Measurements from ENCODE around the gene INPP5A.

INPP5A gene

GRCh38 chr10:132562177-132562915, 24.8 kb downstream of the INPP5A start:
- no peak for DNase-seq (ENCODE audit: insufficient read length, low spot score)
- TF ChIP-seq PAX5 (IDR thresholded peaks at IDR 0.05; ENCODE audit: insufficient read depth, low read length, severe bottlenecking), result no peak
- TF ChIP-seq TAF1 (IDR thresholded peaks at IDR 0.05; ENCODE audit: low read depth, low read length), result no peak
- no peak for TF ChIP-seq POLR2A (IDR thresholded peaks at IDR 0.05; ENCODE audit: low read depth, low read length)
- no peak for TF ChIP-seq POU2F2 (IDR thresholded peaks at IDR 0.05; ENCODE audit: low read depth, low read length)
- TF ChIP-seq SPI1 (IDR thresholded peaks at IDR 0.05; ENCODE audit: low read depth, low read length), result no peak
- no peak for TF ChIP-seq POLR2AphosphoS5 (IDR thresholded peaks at IDR 0.05; ENCODE audit: low read depth, low read length)
- FAIRE-seq, result peak; percentile 28

GRCh38 chr10:132562916-132563456, 25.4 kb downstream of the INPP5A start:
- TF ChIP-seq POLR2AphosphoS5 (IDR thresholded peaks at IDR 0.05; ENCODE audit: low read depth, low read length) (no peak), POU2F2 (IDR thresholded peaks at IDR 0.05; ENCODE audit: low read depth, low read length) (no peak), POLR2A (IDR thresholded peaks at IDR 0.05; ENCODE audit: low read depth, low read length) (no peak), TAF1 (IDR thresholded peaks at IDR 0.05; ENCODE audit: low read depth, low read length) (no peak), PAX5 (IDR thresholded peaks at IDR 0.05; ENCODE audit: insufficient read depth, low read length, severe bottlenecking) (no peak), SPI1 (IDR thresholded peaks at IDR 0.05; ENCODE audit: low read depth, low read length) (no peak)
- FAIRE-seq (no peak), DNase-seq (ENCODE audit: insufficient read length, low spot score) (no peak)

- peak; percentile 92 for FAIRE-seq
- no peak for TF ChIP-seq PAX5 (IDR thresholded peaks at IDR 0.05; ENCODE audit: insufficient read depth, low read length, severe bottlenecking)
- TF ChIP-seq TAF1 (IDR thresholded peaks at IDR 0.05; ENCODE audit: low read depth, low read length), result no peak
- no peak for TF ChIP-seq POLR2A (IDR thresholded peaks at IDR 0.05; ENCODE audit: low read depth, low read length)
- no peak for TF ChIP-seq POU2F2 (IDR thresholded peaks at IDR 0.05; ENCODE audit: low read depth, low read length)
- no peak for TF ChIP-seq POLR2AphosphoS5 (IDR thresholded peaks at IDR 0.05; ENCODE audit: low read depth, low read length)
- no peak for TF ChIP-seq SPI1 (IDR thresholded peaks at IDR 0.05; ENCODE audit: low read depth, low read length)
Observed at GRCh38 chr10:132563485-132564248, 26.1 kb downstream of the INPP5A start.

GRCh38 chr10:132564249-132564605, 26.6 kb downstream of the INPP5A start:
- no peak for TF ChIP-seq POLR2A (IDR thresholded peaks at IDR 0.05; ENCODE audit: low read depth, low read length)
- FAIRE-seq, result no peak
- no peak for DNase-seq (ENCODE audit: insufficient read length, low spot score)

More at GRCh38 chr10:132563485-132564248, 26.1 kb downstream of the INPP5A start:
- DNase-seq (ENCODE audit: insufficient read length, low spot score), result peak; percentile 69

- DNase-seq (ENCODE audit: insufficient read length, low spot score) (no peak), FAIRE-seq (no peak)
- TF ChIP-seq PAX5 (IDR thresholded peaks at IDR 0.05; ENCODE audit: insufficient read depth, low read length, severe bottlenecking), result no peak
- TF ChIP-seq POU2F2 (IDR thresholded peaks at IDR 0.05; ENCODE audit: low read depth, low read length), result no peak
- TF ChIP-seq SPI1 (IDR thresholded peaks at IDR 0.05; ENCODE audit: low read depth, low read length), result no peak
- TF ChIP-seq TAF1 (IDR thresholded peaks at IDR 0.05; ENCODE audit: low read depth, low read length), result no peak
- TF ChIP-seq POLR2A (IDR thresholded peaks at IDR 0.05; ENCODE audit: low read depth, low read length), result no peak
Observed at GRCh38 chr10:132564690-132565089, 27.1 kb downstream of the INPP5A start.

- FAIRE-seq (peak; percentile 94), DNase-seq (ENCODE audit: insufficient read length, low spot score) (no peak)
- TF ChIP-seq SPI1 (IDR thresholded peaks at IDR 0.05; ENCODE audit: low read depth, low read length) (no peak), PAX5 (IDR thresholded peaks at IDR 0.05; ENCODE audit: insufficient read depth, low read length, severe bottlenecking) (no peak), TAF1 (IDR thresholded peaks at IDR 0.05; ENCODE audit: low read depth, low read length) (no peak), POLR2A (IDR thresholded peaks at IDR 0.05; ENCODE audit: low read depth, low read length) (no peak), POLR2AphosphoS5 (IDR thresholded peaks at IDR 0.05; ENCODE audit: low read depth, low read length) (no peak), POU2F2 (IDR thresholded peaks at IDR 0.05; ENCODE audit: low read depth, low read length) (no peak)
Observed at GRCh38 chr10:132565516-132566209, 28.1 kb downstream of the INPP5A start.

GRCh38 chr10:132566892-132567291, 29.3 kb downstream of the INPP5A start:
- FAIRE-seq (no peak), DNase-seq (ENCODE audit: insufficient read length, low spot score) (no peak)
- TF ChIP-seq SPI1 (IDR thresholded peaks at IDR 0.05; ENCODE audit: low read depth, low read length) (no peak), POLR2A (IDR thresholded peaks at IDR 0.05; ENCODE audit: low read depth, low read length) (no peak), POU2F2 (IDR thresholded peaks at IDR 0.05; ENCODE audit: low read depth, low read length) (no peak), PAX5 (IDR thresholded peaks at IDR 0.05; ENCODE audit: insufficient read depth, low read length, severe bottlenecking) (no peak), POLR2AphosphoS5 (IDR thresholded peaks at IDR 0.05; ENCODE audit: low read depth, low read length) (no peak), TAF1 (IDR thresholded peaks at IDR 0.05; ENCODE audit: low read depth, low read length) (no peak)

GRCh38 chr10:132570265-132570664, 32.7 kb downstream of the INPP5A start:
- DNase-seq (ENCODE audit: insufficient read length, low spot score) (no peak), FAIRE-seq (peak; percentile 41)
- TF ChIP-seq POLR2A (IDR thresholded peaks at IDR 0.05; ENCODE audit: low read depth, low read length) (no peak), POU2F2 (IDR thresholded peaks at IDR 0.05; ENCODE audit: low read depth, low read length) (no peak), SPI1 (IDR thresholded peaks at IDR 0.05; ENCODE audit: low read depth, low read length) (no peak), PAX5 (IDR thresholded peaks at IDR 0.05; ENCODE audit: insufficient read depth, low read length, severe bottlenecking) (no peak), TAF1 (IDR thresholded peaks at IDR 0.05; ENCODE audit: low read depth, low read length) (no peak), POLR2AphosphoS5 (IDR thresholded peaks at IDR 0.05; ENCODE audit: low read depth, low read length) (no peak)
